GM18508 (cell line): Measurements from ENCODE around the gene MAN2A1.
"Not testable (repeated sequence)": the region's sequence is repeated elsewhere in the genome, so short reads cannot be mapped to it uniquely, and the experiment has no call there.

ENCODE experiments used
- ATAC-seq: cut with Tn5 transposase; IDR thresholded peaks from one replicate; pipeline ENCODE4 v1.9.1; 2021; ENCODE audit warnings: moderate number of reproducible peaks; ENCODE audit not compliant: insufficient read depth, unreplicated experiment

MAN2A1 gene

GRCh38 chr5:109805472-109805871, 115.7 kb downstream of the MAN2A1 start:
- ATAC-seq = peak; percentile 54

- peak; percentile 37 for ATAC-seq
Observed at GRCh38 chr5:109805883-109806282, 116.2 kb downstream of the MAN2A1 start.

GRCh38 chr5:109812698-109813097, 123.0 kb downstream of the MAN2A1 start:
- no peak for ATAC-seq

- no peak for ATAC-seq
Observed at GRCh38 chr5:109816732-109817131, 127.0 kb downstream of the MAN2A1 start.

GRCh38 chr5:109819878-109820277, 130.2 kb downstream of the MAN2A1 start:
- no peak for ATAC-seq

- ATAC-seq = no peak
Observed at GRCh38 chr5:109823597-109823996, 133.9 kb downstream of the MAN2A1 start.

- ATAC-seq = no peak
Observed at GRCh38 chr5:109825450-109825849, 135.7 kb downstream of the MAN2A1 start.

- no peak for ATAC-seq
Observed at GRCh38 chr5:109826426-109826825, 136.7 kb downstream of the MAN2A1 start.

- no peak for ATAC-seq
Observed at GRCh38 chr5:109829331-109829730, 139.6 kb downstream of the MAN2A1 start.

- no peak for ATAC-seq
Observed at GRCh38 chr5:109830955-109831502, 141.3 kb downstream of the MAN2A1 start.

GRCh38 chr5:109832207-109833188, 142.8 kb downstream of the MAN2A1 start:
- not testable (repeated sequence) for ATAC-seq

- no peak for ATAC-seq
Observed at GRCh38 chr5:109833946-109834345, 144.2 kb downstream of the MAN2A1 start.

GRCh38 chr5:109836280-109836679, 146.6 kb downstream of the MAN2A1 start:
- no peak for ATAC-seq

GRCh38 chr5:109837231-109837861, 147.6 kb downstream of the MAN2A1 start:
- no peak for ATAC-seq

- ATAC-seq = no peak
Observed at GRCh38 chr5:109838157-109838556, 148.4 kb downstream of the MAN2A1 start.

- no peak for ATAC-seq
Observed at GRCh38 chr5:109844148-109844547, 154.4 kb downstream of the MAN2A1 start.

GRCh38 chr5:109844695-109845094, 155.0 kb downstream of the MAN2A1 start:
- ATAC-seq = no peak

- ATAC-seq = no peak
Observed at GRCh38 chr5:109848130-109848529, 158.4 kb downstream of the MAN2A1 start.

GRCh38 chr5:109849478-109850088, 159.9 kb downstream of the MAN2A1 start:
- ATAC-seq = no peak

- ATAC-seq = no peak
Observed at GRCh38 chr5:109852371-109853155, 162.8 kb downstream of the MAN2A1 start.
